Subcutaneous adipose tissue (tissue), 4 donors: ENCODE results near the gene HECW1. TPM values are rescaled to one million over a fixed set of nuclear protein-coding genes. Genes with fewer than 3 reads are reported as not detected.

Experiments used
- CTCF ChIP-seq: fragments of 450-650 bp; IDR thresholded peaks from one replicate; pipeline ENCODE4 v1.5.1; 2016; ENCODE audit warnings: low read depth, mild to moderate bottlenecking, control low read depth, antibody characterized with exemption, moderate library complexity
- total RNA-seq, 4 donors: library from RNA; depleted of rRNA; stranded (reverse); fragments of >200 nt; gene quantifications; one replicate each; pipeline ENCODE4 v1.1.0, GENCODE V29; 2016

HECW1 gene
- total RNA-seq, 4 donors from 2014 or later: 0.38 to 2.2 (median 0.80) TPM

- TF ChIP-seq CTCF: no peak
Observed at GRCh38 chr7:43148161-43148731, 35.8 kb downstream of the HECW1 start.

GRCh38 chr7:43151076-43151475 lies 38.6 kb downstream of the HECW1 start:
- no peak for TF ChIP-seq CTCF

GRCh38 chr7:43152696-43153095 lies 40.2 kb downstream of the HECW1 start:
- no peak for TF ChIP-seq CTCF

GRCh38 chr7:43155636-43156035 lies 43.2 kb downstream of the HECW1 start:
- no peak for TF ChIP-seq CTCF

- TF ChIP-seq CTCF: no peak
Observed at GRCh38 chr7:43163885-43164284, 51.4 kb downstream of the HECW1 start.

- no peak for TF ChIP-seq CTCF
Observed at GRCh38 chr7:43164757-43165156, 52.3 kb downstream of the HECW1 start.

GRCh38 chr7:43166686-43167085 lies 54.2 kb downstream of the HECW1 start:
- no peak for TF ChIP-seq CTCF
